A673 (cell line): ENCODE data around the gene HS1BP3.

ENCODE experiments used
- CTCF ChIP-seq: fragments of 300-800, 200-600 bp; sonication (generic); conservative IDR thresholded peaks from 2 replicates; pipeline ENCODE4 v1.5.1; 2017; ENCODE audit warnings: low read depth, mild to moderate bottlenecking, antibody characterized with exemption, low read length, moderate library complexity, mixed read lengths
- EZH2 ChIP-seq: fragments of 200-600 bp; sonication (generic); IDR thresholded peaks from 2 replicates; pipeline ENCODE4 v1.6.1; 2017; ENCODE audit warnings: borderline replicate concordance, low read depth, mild to moderate bottlenecking, mixed read lengths, antibody characterized with exemption, low read length; ENCODE audit not compliant: poor library complexity, severe bottlenecking

DNA sequence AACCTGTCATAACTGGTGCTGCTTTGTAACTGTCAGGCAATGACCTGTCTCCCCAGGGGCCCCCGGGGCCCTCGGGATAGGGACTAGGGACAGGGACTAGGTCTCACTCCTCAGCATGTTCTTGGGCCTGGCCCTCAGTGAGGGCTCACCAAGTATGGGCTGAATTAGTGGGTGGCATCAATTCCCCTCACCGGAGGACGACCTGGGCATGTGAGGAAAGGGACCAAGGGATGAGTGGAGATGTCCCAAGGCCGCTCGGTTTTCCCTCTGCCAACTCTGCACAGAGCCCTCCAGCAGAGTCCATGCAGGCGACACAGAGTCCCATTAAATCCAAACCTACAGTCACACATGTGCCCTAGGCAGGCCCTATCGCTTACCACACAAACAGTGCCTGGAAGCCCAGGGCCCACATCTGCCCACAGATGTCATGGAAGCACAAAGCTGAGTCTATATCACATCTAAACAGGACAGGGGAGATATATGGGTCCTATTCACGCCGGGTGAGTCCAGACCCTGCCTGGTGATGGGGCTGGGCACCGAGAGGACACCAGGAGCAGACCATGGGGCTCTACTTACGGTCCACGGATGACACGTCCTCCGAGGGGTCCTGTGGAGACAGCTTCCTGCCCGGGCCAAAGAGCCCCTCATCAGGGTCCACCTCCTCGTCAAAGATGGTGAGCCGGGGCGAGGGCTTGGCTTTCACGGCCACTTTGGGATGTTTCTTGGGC lies 26.6 kb downstream of the HS1BP3 start:
- TF ChIP-seq EZH2 (no peak), CTCF (no peak)
